HepG2 (cell line): ENCODE results near the gene TBCE. TPM values are rescaled to one million over a fixed set of nuclear protein-coding genes. Genes with fewer than 3 reads are reported as not detected.

Source experiments
- AFF4 ChIP-seq: sonication (generic); formaldehyde crosslinking; IDR thresholded peaks from 2 replicates; pipeline ENCODE4 v1.4.0; 2020; ENCODE audit warnings: missing genetic modification reagents
- CBFB ChIP-seq: sonication (generic); formaldehyde crosslinking; IDR thresholded peaks from 2 replicates; pipeline ENCODE4 v1.4.0; 2020; ENCODE audit warnings: missing genetic modification reagents
- E2F5 ChIP-seq: sonication (generic); formaldehyde crosslinking; conservative IDR thresholded peaks from 2 replicates; pipeline ENCODE4 v1.4.0; 2020; ENCODE audit warnings: missing genetic modification reagents
- FOXA3 ChIP-seq: IDR thresholded peaks from 2 replicates; pipeline ENCODE4 v1.6.1; 2016; ENCODE audit warnings: missing genetic modification reagents, missing compliant biosample characterization
- HNF1A ChIP-seq, 2 experiments: sonication (generic) in 1 of 2; formaldehyde crosslinking in 1 of 2; IDR thresholded peaks; 2 replicates each; pipeline versions ENCODE4 v1.4.0 to v1.6.1; 2016 to 2020; ENCODE audit warnings: borderline replicate concordance in 1 of 2, low read depth in 1 of 2, mild to moderate bottlenecking in 1 of 2, missing genetic modification reagents in 1 of 2
- MYNN ChIP-seq: sonication (generic); formaldehyde crosslinking; IDR thresholded peaks from 2 replicates; pipeline ENCODE4 v1.4.0; 2020; ENCODE audit warnings: mild to moderate bottlenecking, low read depth, missing genetic modification reagents
- PHF21A ChIP-seq: sonication (generic); formaldehyde crosslinking; IDR thresholded peaks from 2 replicates; pipeline ENCODE4 v1.5.0; 2020; ENCODE audit warnings: mild to moderate bottlenecking, missing genetic modification reagents
- SAFB2 ChIP-seq: sonication (generic); formaldehyde crosslinking; IDR thresholded peaks from 2 replicates; pipeline ENCODE4 v1.5.1; 2020; ENCODE audit warnings: missing genetic modification reagents, low read depth, mild to moderate bottlenecking, borderline replicate concordance
- SMAD3 ChIP-seq: sonication (generic); formaldehyde crosslinking; IDR thresholded peaks from 2 replicates; pipeline ENCODE4 v1.4.0; 2020; ENCODE audit warnings: missing genetic modification reagents
- TCF7L2 ChIP-seq: IDR thresholded peaks from 2 replicates; pipeline ENCODE4 v1.6.1; 2011; ENCODE audit warnings: mild to moderate bottlenecking, low read depth, low read length, moderate library complexity
- ZKSCAN8 ChIP-seq: IDR thresholded peaks from 2 replicates; pipeline ENCODE4 v1.6.1; 2016; ENCODE audit warnings: borderline replicate concordance, missing genetic modification reagents, missing compliant biosample characterization
- ZNF260 ChIP-seq: sonication (generic); formaldehyde crosslinking; IDR thresholded peaks from 2 replicates; pipeline ENCODE4 v1.4.0; 2020; ENCODE audit warnings: missing genetic modification reagents, low read depth, mild to moderate bottlenecking, borderline replicate concordance
- ZNF354B ChIP-seq: sonication (generic); formaldehyde crosslinking; IDR thresholded peaks from 2 replicates; pipeline ENCODE4 v1.8.0; 2022; ENCODE audit warnings: mild to moderate bottlenecking, missing genetic modification reagents
- ZNF431 ChIP-seq: sonication (generic); formaldehyde crosslinking; IDR thresholded peaks from 2 replicates; pipeline ENCODE4 v1.9.0; 2022; ENCODE audit warnings: missing genetic modification reagents, low read depth, mild to moderate bottlenecking, borderline replicate concordance
- ZNF460 ChIP-seq: sonication (generic); formaldehyde crosslinking; IDR thresholded peaks from 2 replicates; pipeline ENCODE4 v1.5.1; 2020; ENCODE audit warnings: missing genetic modification reagents, mild to moderate bottlenecking, borderline replicate concordance
- ZNF556 ChIP-seq: sonication (generic); formaldehyde crosslinking; IDR thresholded peaks from 2 replicates; pipeline ENCODE4 v1.4.0; 2020; ENCODE audit warnings: mild to moderate bottlenecking, missing genetic modification reagents, borderline replicate concordance
- ZNF564 ChIP-seq: sonication (generic); formaldehyde crosslinking; IDR thresholded peaks from 2 replicates; pipeline ENCODE4 v1.8.1; 2023; ENCODE audit warnings: mild to moderate bottlenecking, missing genetic modification reagents
- ZNF639 ChIP-seq: conservative IDR thresholded peaks from 2 replicates; pipeline ENCODE4 v1.6.1; 2018; ENCODE audit warnings: missing genetic modification reagents
- polyA plus RNA-seq, 8 experiments: library from polyadenylated mRNA; depleted of rRNA in 3 of 8; stranded (reverse) in 7 of 8; unstranded in 1 of 8; fragments of >200 nt; fragmentation: Illumina TruSeq in 4 of 8; extraction: Trizol in 4 of 8; gene quantifications; 2 replicates each; pipeline versions ENCODE4 v1.2.1 to v1.2.3, GENCODE V29; 2011 to 2016; ENCODE audit warnings: low read depth in 4 of 8, missing spikeins in 1 of 8, mixed read lengths in 1 of 8; ENCODE audit not compliant: insufficient read depth in 1 of 8
- total RNA-seq, 5 experiments: library from RNA; depleted of rRNA; stranded (reverse); fragments of >200 nt; fragmentation: Illumina TruSeq; extraction: Trizol; gene quantifications; 2 replicates each; pipeline ENCODE4 v1.2.3, GENCODE V29; 2016; ENCODE audit warnings: low read depth in 1 of 5

TBCE gene
- total and polyA plus RNA-seq, 2 of the 13 experiments (the other 11 are each of a cell fraction or from before 2014, with no cell fraction given), result 25.6 to 31.1 TPM

- TF ChIP-seq ZNF260 (no peak), FOXA3 (CRISPR knock-in tag) (peak; percentile 90), SAFB2 (no peak), ZNF431 (no peak), ZNF354B (CRISPR knock-in tag) (no peak), TCF7L2 (peak; percentile 71), SMAD3 (CRISPR knock-in tag) (peak; percentile 83; the same call in 1 of the 2 replicates), ZKSCAN8 (peak; percentile 38; the same call in 1 of the 2 replicates), ZNF639 (CRISPR knock-in tag) (0 out of 2 replicates have a peak, but pooled peaks have one; percentile 48), ZNF460 (no peak), AFF4 (CRISPR knock-in tag) (no peak), HNF1A (IDR thresholded peaks at IDR 0.05; ENCODE audit: low read depth) (no peak; the same call in 1 of the 2 replicates), HNF1A (CRISPR knock-in tag; IDR thresholded peaks at IDR 0.05; ENCODE audit: borderline replicate concordance) (peak; percentile 68; the same call in 1 of the 2 replicates), ZNF556 (0 out of 2 replicates have a peak, but pooled peaks have one; percentile 34), E2F5 (CRISPR knock-in tag) (no peak), PHF21A (CRISPR knock-in tag) (peak; percentile 68; the same call in 1 of the 2 replicates), ZNF564 (CRISPR knock-in tag) (0 out of 2 replicates have a peak, but pooled peaks have one; percentile 44), MYNN (CRISPR knock-in tag) (no peak), CBFB (CRISPR knock-in tag) (no peak)
Observed at GRCh38 chr1:235409042-235409820, 42.0 kb downstream of the TBCE start (continued).
